K562 (cell line): ENCODE data around the gene ACTL10. TPM values are rescaled to one million over a fixed set of nuclear protein-coding genes. Genes with fewer than 3 reads are reported as not detected.

Experiments
- DPF2 ChIP-seq: fragments of 450-650 bp; IDR thresholded peaks from 2 replicates; pipeline ENCODE4 v1.6.1; 2016
- FOXJ3 ChIP-seq: sonication (generic); formaldehyde crosslinking; IDR thresholded peaks from 2 replicates; pipeline ENCODE4 v1.4.0; 2020; ENCODE audit warnings: mild to moderate bottlenecking, missing genetic modification reagents
- GATAD2A ChIP-seq: fragments of 450-650 bp; IDR thresholded peaks from 2 replicates; pipeline ENCODE4 v1.6.1; 2017
- HNRNPH1 ChIP-seq: fragments of 200-400 bp; formaldehyde crosslinking; optimal IDR thresholded peaks from 2 replicates; pipeline ENCODE3; 2017; ENCODE audit warnings: low read depth, mild to moderate bottlenecking, low read length, moderate library complexity
- KDM5B ChIP-seq: fragments of 200-600 bp; sonication (generic); IDR thresholded peaks from 2 replicates; pipeline ENCODE4 v1.6.1; 2012; ENCODE audit warnings: low read depth, mild to moderate bottlenecking, moderate library complexity, low read length, control low read depth, inconsistent platforms; ENCODE audit not compliant: insufficient replicate concordance
- NR4A1 ChIP-seq, 2 experiments: fragments of 250-450 bp in 1 of 2; fragments of 450-650 bp in 1 of 2; sonication (Bioruptor Pico) in 1 of 2; IDR thresholded peaks; 2 replicates each; pipeline versions ENCODE4 v1.4.0 to v1.6.1; 2016 to 2020; ENCODE audit warnings: mild to moderate bottlenecking in 2 of 2, missing compliant biosample characterization in 1 of 2, missing genetic modification characterization in 1 of 2, moderate library complexity in 1 of 2
- PYGO2 ChIP-seq: fragments of 450-650 bp; IDR thresholded peaks from 2 replicates; pipeline ENCODE4 v1.6.1; 2016; ENCODE audit warnings: mild to moderate bottlenecking, missing genetic modification characterization, moderate library complexity, missing compliant biosample characterization
- SMAD2 ChIP-seq: fragments of 150-350 bp; IDR thresholded peaks from 2 replicates; pipeline ENCODE4 v1.6.1; 2014; ENCODE audit warnings: low read depth, mild to moderate bottlenecking, low read length
- SUPT5H ChIP-seq: fragments of 450-650 bp; IDR thresholded peaks from 2 replicates; pipeline ENCODE4 v1.6.1; 2016
- TAL1 ChIP-seq: fragments of 450-650 bp; IDR thresholded peaks from 2 replicates; pipeline ENCODE4 v1.6.1; 2016; ENCODE audit warnings: mild to moderate bottlenecking
- ZNF3 ChIP-seq: fragments of 250-450 bp; sonication (Bioruptor Pico); IDR thresholded peaks from 2 replicates; pipeline ENCODE4 v1.5.0; 2021; ENCODE audit warnings: mild to moderate bottlenecking, moderate library complexity
- ZNF707 ChIP-seq: fragments of 250-450 bp; sonication (Bioruptor Pico); conservative IDR thresholded peaks from 2 replicates; pipeline ENCODE4 v1.8.0; 2022; ENCODE audit warnings: inconsistent platforms, mild to moderate bottlenecking, moderate library complexity
- ZNF785 ChIP-seq: fragments of 250-450 bp; sonication (Bioruptor Pico); IDR thresholded peaks from 2 replicates; pipeline ENCODE4 v1.4.0; 2020; ENCODE audit warnings: mild to moderate bottlenecking
- polyA plus RNA-seq, 8 experiments: library from polyadenylated mRNA; depleted of rRNA in 4 of 8; stranded (reverse) in 5 of 8; unstranded in 3 of 8; fragments of >200 nt; fragmentation: Nextera tagmentation in 2 of 8; fragmentation: Illumina TruSeq in 1 of 8; extraction: Ambion mirVana in 2 of 8; extraction: Trizol in 1 of 8; gene quantifications; 2 replicates each; pipeline versions ENCODE4 v1.2.1 to v1.2.3, GENCODE V29; 2011 to 2014; ENCODE audit warnings: inconsistent platforms in 1 of 8, missing spikeins in 1 of 8
- total RNA-seq, 7 experiments: library from RNA; depleted of rRNA in 6 of 7; stranded (reverse); fragments of >200 nt in 6 of 7; fragmentation: Illumina TruSeq in 2 of 7; extraction: Trizol in 2 of 7; gene quantifications; 2 replicates each; pipeline versions ENCODE4 v1.2.1 to v1.2.3, GENCODE V29; 2011 to 2021; ENCODE audit warnings: low replicate concordance in 1 of 7
- TF ChIP-seq, protein P1 (sequence below): fragments of 450-650 bp; formaldehyde crosslinking; IDR thresholded peaks from 2 replicates; pipeline ENCODE4 v1.4.0; 2022; ENCODE audit warnings: mild to moderate bottlenecking, moderate library complexity
- TF ChIP-seq, protein P2 (sequence below): fragments of 450-650 bp; IDR thresholded peaks from 2 replicates; pipeline ENCODE4 v1.6.1; 2016; ENCODE audit warnings: missing biosample characterization, missing genetic modification characterization
- TF ChIP-seq, protein P3 (sequence below): sonication (generic); formaldehyde crosslinking; IDR thresholded peaks from 2 replicates; pipeline ENCODE4 v1.4.0; 2020; ENCODE audit warnings: mild to moderate bottlenecking, missing genetic modification reagents
- TF ChIP-seq, protein P4 (sequence below), 2 experiments: fragments of 150-350 bp in 1 of 2; IDR thresholded peaks; 2 replicates each; pipeline ENCODE4 v1.6.1; 2012 to 2016; ENCODE audit warnings: low read depth in 2 of 2, low read length in 2 of 2, mild to moderate bottlenecking in 1 of 2, moderate library complexity in 1 of 2

ACTL10 gene
- total and polyA plus RNA-seq, 9 of the 15 experiments (the other 6 are each of a cell fraction or from before 2014, with no cell fraction given): 0.07 to 0.14 TPM; not detected in 7

DNA sequence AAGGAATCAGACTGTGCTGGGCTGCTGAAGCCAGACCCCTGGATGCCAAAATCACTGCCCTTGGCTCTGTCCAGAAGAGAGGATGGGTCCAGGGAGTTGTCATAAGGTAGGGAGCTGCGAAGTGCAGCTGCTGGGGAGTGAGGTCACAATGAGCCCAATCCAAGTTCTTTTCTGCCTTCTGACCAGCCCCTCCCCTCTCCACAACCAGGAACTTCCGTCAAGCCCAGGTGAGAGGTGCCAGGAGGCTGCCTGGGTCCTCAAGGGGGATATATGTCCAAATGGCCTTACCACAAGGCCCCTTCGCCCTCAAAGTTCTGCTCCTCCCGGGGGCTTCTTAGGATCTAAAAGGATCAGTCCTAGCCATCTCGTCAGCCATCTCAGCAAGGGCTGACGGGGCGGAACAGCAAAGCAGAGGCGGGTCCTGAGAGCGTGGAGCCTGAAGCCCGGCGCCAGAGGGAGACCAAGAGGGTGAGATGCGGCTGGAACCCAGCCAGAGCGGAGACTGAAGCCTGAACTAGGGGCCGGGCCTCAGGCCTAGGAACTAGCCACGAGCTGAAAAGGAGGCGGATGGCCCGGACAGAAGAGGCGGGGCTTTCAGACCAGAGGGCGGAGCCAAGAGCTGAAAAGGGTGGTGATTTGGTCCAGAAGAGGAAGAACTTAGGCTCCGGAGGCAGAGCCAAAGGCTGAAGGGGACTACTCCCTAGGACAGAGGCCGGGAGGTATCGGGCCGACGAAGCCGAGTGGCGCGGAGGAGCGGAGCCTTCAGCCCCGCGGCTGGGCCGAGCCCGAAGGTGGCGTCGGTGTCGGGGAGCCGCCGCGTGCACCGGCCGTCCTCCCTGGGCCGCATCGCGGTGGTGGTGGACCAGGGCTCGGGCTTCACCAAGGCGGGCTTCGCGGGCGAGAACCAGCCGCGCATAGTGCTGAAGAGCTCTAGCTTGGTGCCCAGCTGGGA lies at the start of gene ACTL10 (continued):
- TF ChIP-seq GATAD2A: no peak
- TF ChIP-seq, protein P1, sequence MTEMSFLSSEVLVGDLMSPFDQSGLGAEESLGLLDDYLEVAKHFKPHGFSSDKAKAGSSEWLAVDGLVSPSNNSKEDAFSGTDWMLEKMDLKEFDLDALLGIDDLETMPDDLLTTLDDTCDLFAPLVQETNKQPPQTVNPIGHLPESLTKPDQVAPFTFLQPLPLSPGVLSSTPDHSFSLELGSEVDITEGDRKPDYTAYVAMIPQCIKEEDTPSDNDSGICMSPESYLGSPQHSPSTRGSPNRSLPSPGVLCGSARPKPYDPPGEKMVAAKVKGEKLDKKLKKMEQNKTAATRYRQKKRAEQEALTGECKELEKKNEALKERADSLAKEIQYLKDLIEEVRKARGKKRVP (CRISPR knock-in tag): no peak
- no peak for TF ChIP-seq SMAD2
- TF ChIP-seq ZNF3 (CRISPR knock-in tag): no peak
- TF ChIP-seq, protein P2, sequence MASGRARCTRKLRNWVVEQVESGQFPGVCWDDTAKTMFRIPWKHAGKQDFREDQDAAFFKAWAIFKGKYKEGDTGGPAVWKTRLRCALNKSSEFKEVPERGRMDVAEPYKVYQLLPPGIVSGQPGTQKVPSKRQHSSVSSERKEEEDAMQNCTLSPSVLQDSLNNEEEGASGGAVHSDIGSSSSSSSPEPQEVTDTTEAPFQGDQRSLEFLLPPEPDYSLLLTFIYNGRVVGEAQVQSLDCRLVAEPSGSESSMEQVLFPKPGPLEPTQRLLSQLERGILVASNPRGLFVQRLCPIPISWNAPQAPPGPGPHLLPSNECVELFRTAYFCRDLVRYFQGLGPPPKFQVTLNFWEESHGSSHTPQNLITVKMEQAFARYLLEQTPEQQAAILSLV (tag): no peak
- no peak for TF ChIP-seq ZNF785 (CRISPR knock-in tag)
- no peak for TF ChIP-seq TAL1
- TF ChIP-seq, protein P3, sequence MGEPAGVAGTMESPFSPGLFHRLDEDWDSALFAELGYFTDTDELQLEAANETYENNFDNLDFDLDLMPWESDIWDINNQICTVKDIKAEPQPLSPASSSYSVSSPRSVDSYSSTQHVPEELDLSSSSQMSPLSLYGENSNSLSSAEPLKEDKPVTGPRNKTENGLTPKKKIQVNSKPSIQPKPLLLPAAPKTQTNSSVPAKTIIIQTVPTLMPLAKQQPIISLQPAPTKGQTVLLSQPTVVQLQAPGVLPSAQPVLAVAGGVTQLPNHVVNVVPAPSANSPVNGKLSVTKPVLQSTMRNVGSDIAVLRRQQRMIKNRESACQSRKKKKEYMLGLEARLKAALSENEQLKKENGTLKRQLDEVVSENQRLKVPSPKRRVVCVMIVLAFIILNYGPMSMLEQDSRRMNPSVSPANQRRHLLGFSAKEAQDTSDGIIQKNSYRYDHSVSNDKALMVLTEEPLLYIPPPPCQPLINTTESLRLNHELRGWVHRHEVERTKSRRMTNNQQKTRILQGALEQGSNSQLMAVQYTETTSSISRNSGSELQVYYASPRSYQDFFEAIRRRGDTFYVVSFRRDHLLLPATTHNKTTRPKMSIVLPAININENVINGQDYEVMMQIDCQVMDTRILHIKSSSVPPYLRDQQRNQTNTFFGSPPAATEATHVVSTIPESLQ (CRISPR knock-in tag): no peak
- no peak for TF ChIP-seq NR4A1 (CRISPR knock-in tag; IDR thresholded peaks at IDR 0.05)
- TF ChIP-seq NR4A1 (tag; IDR thresholded peaks at IDR 0.05): no peak
- TF ChIP-seq HNRNPH1: no peak
- TF ChIP-seq FOXJ3 (CRISPR knock-in tag): no peak
- TF ChIP-seq, protein P4, sequence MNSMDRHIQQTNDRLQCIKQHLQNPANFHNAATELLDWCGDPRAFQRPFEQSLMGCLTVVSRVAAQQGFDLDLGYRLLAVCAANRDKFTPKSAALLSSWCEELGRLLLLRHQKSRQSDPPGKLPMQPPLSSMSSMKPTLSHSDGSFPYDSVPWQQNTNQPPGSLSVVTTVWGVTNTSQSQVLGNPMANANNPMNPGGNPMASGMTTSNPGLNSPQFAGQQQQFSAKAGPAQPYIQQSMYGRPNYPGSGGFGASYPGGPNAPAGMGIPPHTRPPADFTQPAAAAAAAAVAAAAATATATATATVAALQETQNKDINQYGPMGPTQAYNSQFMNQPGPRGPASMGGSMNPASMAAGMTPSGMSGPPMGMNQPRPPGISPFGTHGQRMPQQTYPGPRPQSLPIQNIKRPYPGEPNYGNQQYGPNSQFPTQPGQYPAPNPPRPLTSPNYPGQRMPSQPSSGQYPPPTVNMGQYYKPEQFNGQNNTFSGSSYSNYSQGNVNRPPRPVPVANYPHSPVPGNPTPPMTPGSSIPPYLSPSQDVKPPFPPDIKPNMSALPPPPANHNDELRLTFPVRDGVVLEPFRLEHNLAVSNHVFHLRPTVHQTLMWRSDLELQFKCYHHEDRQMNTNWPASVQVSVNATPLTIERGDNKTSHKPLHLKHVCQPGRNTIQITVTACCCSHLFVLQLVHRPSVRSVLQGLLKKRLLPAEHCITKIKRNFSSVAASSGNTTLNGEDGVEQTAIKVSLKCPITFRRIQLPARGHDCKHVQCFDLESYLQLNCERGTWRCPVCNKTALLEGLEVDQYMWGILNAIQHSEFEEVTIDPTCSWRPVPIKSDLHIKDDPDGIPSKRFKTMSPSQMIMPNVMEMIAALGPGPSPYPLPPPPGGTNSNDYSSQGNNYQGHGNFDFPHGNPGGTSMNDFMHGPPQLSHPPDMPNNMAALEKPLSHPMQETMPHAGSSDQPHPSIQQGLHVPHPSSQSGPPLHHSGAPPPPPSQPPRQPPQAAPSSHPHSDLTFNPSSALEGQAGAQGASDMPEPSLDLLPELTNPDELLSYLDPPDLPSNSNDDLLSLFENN (IDR thresholded peaks at IDR 0.05; ENCODE audit: low read depth in 2 of 2, low read length in 2 of 2): no peak
- TF ChIP-seq KDM5B: no peak
- TF ChIP-seq DPF2: peak; percentile 56; the same call in 1 of the 2 replicates
- TF ChIP-seq SUPT5H: peak; percentile 47; the same call in 1 of the 2 replicates
- no peak for TF ChIP-seq ZNF707 (CRISPR knock-in tag)
- no peak for TF ChIP-seq PYGO2 (tag)
